SK-N-SH (cell line): ENCODE measurements around the gene CHST2. TPM values are rescaled to one million over a fixed set of nuclear protein-coding genes. Genes with fewer than 3 reads are reported as not detected.
A peak's percentile ranks its signal among the peaks of the same experiment; 100 is the strongest.

Experiments
- CTCF ChIA-PET: fragments of 300-600, 350-600 bp; formaldehyde crosslinking; extraction: SDS; loops from one replicate; lab custom pipeline; 2021; lab: Yijun Ruan, JAX
- POLR2A ChIA-PET: fragments of 350-600 bp; sonication (Branson Sonifier 250); formaldehyde crosslinking; extraction: SDS; loops from one replicate; lab custom pipeline; 2020; ENCODE audit warnings: antibody characterized with exemption, inconsistent platforms; lab: Yijun Ruan, JAX
- DNase-seq: peaks from one replicate; pipeline ENCODE4 v3.0.0; 2012
- H2AFZ ChIP-seq: fragments of 200-600 bp; sonication (generic); 2 replicates; pipeline ENCODE4 v1.8.1; 2016; ENCODE audit warnings: antibody characterized with exemption, mild to moderate bottlenecking, low read depth
- H3F3A ChIP-seq: fragments of 200-600 bp; sonication (generic); replicated peaks from 2 replicates; pipeline ENCODE3; 2016; ENCODE audit warnings: antibody characterized with exemption, mild to moderate bottlenecking; ENCODE audit not compliant: insufficient read depth
- H3K27ac ChIP-seq, 2 experiments: fragments of 200-500 bp in 1 of 2; fragments of 200-600 bp in 1 of 2; sonication (Bioruptor generic) in 1 of 2; sonication (generic), shearing (Covaris generic) in 1 of 2; 2 replicates each; pipeline versions ENCODE4 v1.5.1 to v1.6.1; 2014 to 2016; ENCODE audit warnings: low read depth in 2 of 2, inconsistent platforms in 1 of 2, low read length in 1 of 2, mild to moderate bottlenecking in 1 of 2, mixed read lengths in 1 of 2
- H3K27me3 ChIP-seq: fragments of 200-600 bp; sonication (generic), shearing (Covaris generic); 2 replicates; pipeline ENCODE4 v1.6.1; 2016; ENCODE audit warnings: mixed run types; ENCODE audit not compliant: insufficient read depth
- H3K36me3 ChIP-seq, 2 experiments: fragments of 200-500 bp in 1 of 2; fragments of 200-600 bp in 1 of 2; sonication (Bioruptor generic) in 1 of 2; sonication (generic) in 1 of 2; replicated peaks in 1 of 2; 2 replicates each; pipeline versions ENCODE3 to v1.5.1; 2014 to 2016; ENCODE audit warnings: low read length in 1 of 2, mild to moderate bottlenecking in 1 of 2; ENCODE audit not compliant: insufficient read depth in 2 of 2, control insufficient read depth in 1 of 2
- H3K4me1 ChIP-seq, 2 experiments: fragments of 200-500 bp in 1 of 2; fragments of 200-600 bp in 1 of 2; sonication (Bioruptor generic) in 1 of 2; sonication (generic), shearing (Covaris generic) in 1 of 2; 2 replicates each; pipeline versions ENCODE4 v1.5.1 to v1.6.1; 2014 to 2016; ENCODE audit warnings: low read depth in 1 of 2, low read length in 1 of 2, mixed run types in 1 of 2; ENCODE audit not compliant: insufficient read depth in 2 of 2, control insufficient read depth in 1 of 2
- H3K4me2 ChIP-seq: fragments of 200-600 bp; sonication (generic), shearing (Covaris generic); 2 replicates; pipeline ENCODE4 v1.6.1; 2017; ENCODE audit warnings: mixed run types
- H3K4me3 ChIP-seq, 2 experiments: fragments of 200-500 bp in 1 of 2; fragments of 200-600 bp in 1 of 2; sonication (Bioruptor generic) in 1 of 2; sonication (generic), shearing (Covaris generic) in 1 of 2; 2 replicates each; pipeline versions ENCODE4 v1.5.1 to v1.8.1; 2014 to 2016; ENCODE audit warnings: low read depth in 2 of 2, inconsistent platforms in 1 of 2, low read length in 1 of 2, mild to moderate bottlenecking in 1 of 2, mixed read lengths in 1 of 2, moderate library complexity in 1 of 2
- H3K79me2 ChIP-seq: fragments of 200-600 bp; sonication (generic); 2 replicates; pipeline ENCODE4 v1.8.1; 2017; ENCODE audit warnings: mild to moderate bottlenecking; ENCODE audit not compliant: insufficient read depth
- H3K9ac ChIP-seq: fragments of 200-600 bp; sonication (generic); 2 replicates; pipeline ENCODE4 v1.6.1; 2017; ENCODE audit warnings: mixed run types
- H3K9me2 ChIP-seq: fragments of 200-600 bp; sonication (generic); 2 replicates; pipeline ENCODE4 v1.6.1; 2017; ENCODE audit warnings: mixed run types
- H3K9me3 ChIP-seq: fragments of 200-600 bp; sonication (generic); 2 replicates; pipeline ENCODE4 v1.6.1; 2017; ENCODE audit warnings: mixed run types, mild to moderate bottlenecking, moderate library complexity
- H4K20me1 ChIP-seq: fragments of 200-600 bp; sonication (generic); 2 replicates; pipeline ENCODE4 v1.6.1; 2017; ENCODE audit warnings: mild to moderate bottlenecking, mixed run types; ENCODE audit not compliant: insufficient read depth
- CHD2 ChIP-seq: fragments of 150-350 bp; IDR thresholded peaks from 2 replicates; pipeline ENCODE4 v1.6.1; 2018; ENCODE audit warnings: low read length; ENCODE audit not compliant: partially characterized antibody
- CTCF ChIP-seq: fragments of 200-600 bp; sonication (generic); IDR thresholded peaks from 2 replicates; pipeline ENCODE4 v1.6.1; 2017; ENCODE audit warnings: antibody characterized with exemption, mild to moderate bottlenecking, moderate library complexity
- GABPA ChIP-seq: IDR thresholded peaks from 2 replicates; pipeline ENCODE4 v1.4.0; 2012; ENCODE audit warnings: low read depth, mild to moderate bottlenecking
- NFIC ChIP-seq: IDR thresholded peaks from 2 replicates; pipeline ENCODE4 v1.4.0; 2012; ENCODE audit warnings: borderline replicate concordance
- NRF1 ChIP-seq: IDR thresholded peaks from 2 replicates; pipeline ENCODE4 v1.6.1; 2012; ENCODE audit warnings: low read depth, mild to moderate bottlenecking, low read length
- POLR2AphosphoS5 ChIP-seq: IDR thresholded peaks from 2 replicates; pipeline ENCODE4 v1.6.1; 2012; ENCODE audit warnings: low read depth, low read length
- RFX5 ChIP-seq: IDR thresholded peaks from 2 replicates; pipeline ENCODE4 v1.6.1; 2012; ENCODE audit warnings: mild to moderate bottlenecking, improper control_type of control experiment, low read length
- RXRA ChIP-seq: IDR thresholded peaks from 2 replicates; pipeline ENCODE4 v1.4.0; 2012; ENCODE audit warnings: low read depth, mild to moderate bottlenecking, borderline replicate concordance
- TCF12 ChIP-seq: IDR thresholded peaks from 2 replicates; pipeline ENCODE4 v1.4.0; 2012
- USF2 ChIP-seq: fragments of 150-350 bp; IDR thresholded peaks from 2 replicates; pipeline ENCODE4 v1.6.1; 2017; ENCODE audit warnings: antibody characterized with exemption, low read length, low read depth, borderline replicate concordance
- WGBS: methylation state at CpG from one replicate; pipeline ENCODE4 v1.1.6; 2017; ENCODE audit warnings: low lambda C conversion rate; 5-methylcytosine and 5-hydroxymethylcytosine counted together
- polyA plus RNA-seq, 3 experiments: library from polyadenylated mRNA; depleted of rRNA; stranded (reverse); fragments of >200 nt; gene quantifications; 2 replicates each; pipeline ENCODE4 v1.2.3, GENCODE V29; 2012

Gene CHST2
- polyA plus RNA-seq, 1 of the 3 experiments (the other 2 are of a cell fraction) = 1.6 TPM

GRCh38 chr3:143119974-143120715 lies 574 bp downstream of the CHST2 start:
- Histone ChIP-seq H3F3A (peaks cover 3% of the 10 kb centered on the region), H3K9me2 (no peaks in the 10 kb centered on the region), H3K9ac (peak overlapping the region; percentile 39; the same call in 1 of the 2 replicates), H3K36me3 (no peaks in the 10 kb centered on the region), H3K27ac (no peak overlapping the region), H3K4me3 (peak overlapping the region; percentile 61 to 99), H3K9me3 (no peaks in the 10 kb centered on the region), H3K79me2 (no peaks in the 10 kb centered on the region), H3K4me2 (peak overlapping the region; percentile 99), H3K4me1 (peaks cover 0 to 3% of the 10 kb centered on the region in 2 experiments; a peak in 1 of 4 replicates), H4K20me1 (no peaks in the 10 kb centered on the region), H2AFZ (peak overlapping the region; percentile 97), H3K27me3 (peaks cover 25% of the 10 kb centered on the region; the same call in 1 of the 2 replicates)
- CTCF ChIA-PET = interaction anchor here (1.2 kb wide), 1 partner anchor 11 kb away, joined by 3 read pairs; no protein-coding TSS in a partner anchor
- POLR2A ChIA-PET = no interaction called here
- WGBS = 0% methylated on average over 9 of the region's 85 CpGs
- DNase-seq = peak; percentile 59
- TF ChIP-seq NRF1 (no peak), CTCF (peak; percentile 13; the same call in 1 of the 2 replicates)

GRCh38 chr3:143120716-143121240 lies 1.2 kb downstream of the CHST2 start:
- WGBS = 0% methylated on average over 17 of the region's 60 CpGs
- Histone ChIP-seq H3K4me1 (peaks cover 0 to 3% of the 10 kb centered on the region in 2 experiments; a peak in 1 of 4 replicates), H2AFZ (peak overlapping the region; percentile 97), H3K27ac (no peak overlapping the region), H3K4me2 (peak overlapping the region; percentile 99), H3K4me3 (peak overlapping the region; percentile 61 to 99; a peak in 3 of 4 replicates), H3K36me3 (no peaks in the 10 kb centered on the region), H3K9me2 (no peaks in the 10 kb centered on the region), H4K20me1 (no peaks in the 10 kb centered on the region), H3K79me2 (no peaks in the 10 kb centered on the region), H3K27me3 (peaks cover 21% of the 10 kb centered on the region; the same call in 1 of the 2 replicates), H3K9ac (no peak overlapping the region), H3K9me3 (no peaks in the 10 kb centered on the region), H3F3A (peaks cover 3% of the 10 kb centered on the region)
- TF ChIP-seq POLR2AphosphoS5 (no peak), NFIC (no peak), USF2 (no peak), RFX5 (no peak), GABPA (no peak), TCF12 (no peak), CHD2 (no peak), RXRA (no peak)
- ChIA-PET CTCF (interaction anchor here (0.8 to 1.2 kb wide), 2 partner anchors 12 to 18 kb away, joined by 3 read pairs; no protein-coding TSS in a partner anchor), POLR2A (no interaction called here)
- DNase-seq = peak; percentile 50
